GM12874 (cell line): Measurements from ENCODE around the gene TOM1.

Experiments used
- CTCF ChIP-seq: IDR thresholded peaks from 2 replicates; pipeline ENCODE4 v1.5.1; 2011; ENCODE audit warnings: low read depth, mild to moderate bottlenecking, control low read depth, low read length, moderate library complexity; ENCODE audit not compliant: insufficient read depth

TOM1 gene

GRCh38 chr22:35348703-35349102 lies 49.0 kb downstream of the TOM1 start:
- TF ChIP-seq CTCF = no peak

DNA sequence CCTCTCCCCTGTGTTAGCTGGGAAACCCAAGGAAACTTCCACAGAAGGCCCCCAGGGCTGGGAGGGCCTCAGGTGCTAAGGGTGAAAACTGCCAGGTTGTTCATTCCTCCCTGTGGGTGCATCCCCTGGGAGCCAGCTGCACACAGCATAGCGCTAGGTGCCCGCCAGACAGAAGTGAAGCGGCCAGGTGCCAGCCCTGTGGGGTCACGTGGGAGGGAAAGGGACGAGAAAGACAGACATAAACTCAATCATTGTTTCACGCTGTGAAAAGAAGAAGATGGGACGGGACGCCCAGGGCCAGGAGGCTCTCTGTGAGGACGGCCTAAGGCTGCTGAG lies 49.6 kb downstream of the TOM1 start:
- TF ChIP-seq CTCF = no peak

- no peak for TF ChIP-seq CTCF
These were observed 50.2 kb downstream of the TOM1 start for GRCh38 chr22:35349704-35350538.

DNA sequence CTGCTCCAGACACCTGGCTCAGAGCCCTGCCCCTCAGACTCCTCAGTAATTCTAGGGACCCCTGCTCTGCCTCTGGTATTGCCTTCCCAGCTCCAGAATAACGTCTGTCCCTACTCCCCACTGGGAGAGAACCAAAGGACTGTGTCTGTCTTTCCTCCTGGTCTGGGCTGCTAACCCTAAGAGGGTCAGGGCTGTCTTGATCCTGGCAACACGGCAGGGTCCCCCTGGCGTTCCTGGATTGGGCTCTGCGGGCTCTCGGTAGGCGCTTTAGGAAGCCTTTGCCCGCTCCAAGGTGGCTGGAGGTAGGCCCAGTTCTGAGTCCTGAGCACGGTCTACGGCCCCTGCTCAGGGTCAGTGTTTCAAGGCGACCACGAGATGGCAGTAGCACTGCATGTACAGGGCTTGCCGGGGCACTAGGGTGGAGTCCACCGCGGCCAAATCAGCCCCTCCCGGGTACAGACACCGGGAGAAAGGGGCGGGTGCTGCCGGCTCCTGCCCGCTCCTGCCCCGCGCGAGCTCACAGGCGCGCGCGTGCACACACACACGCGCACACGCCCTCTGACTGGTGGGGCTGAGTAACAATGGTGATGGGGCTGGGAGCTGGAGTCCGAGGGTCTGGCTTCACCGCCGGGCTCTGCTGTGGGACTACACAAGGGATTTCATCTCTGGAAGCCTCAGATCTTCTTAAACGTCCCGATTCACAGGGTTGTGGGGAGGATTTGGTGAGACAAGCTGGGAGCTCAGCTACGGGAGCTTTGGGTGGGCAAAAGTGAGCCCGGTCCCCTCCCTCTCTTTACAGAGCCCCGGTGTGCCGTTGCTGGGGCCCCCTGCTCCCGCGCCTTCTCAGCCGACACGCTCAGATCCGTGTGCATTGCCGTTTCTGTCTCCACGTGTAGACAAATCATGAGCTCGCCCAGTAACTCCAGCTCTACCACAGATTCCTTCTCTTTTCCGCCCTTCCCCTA lies 51.1 kb downstream of the TOM1 start:
- TF ChIP-seq CTCF = peak; percentile 83

- peak; percentile 36; the same call in 1 of the 2 replicates for TF ChIP-seq CTCF
These were observed 52.8 kb downstream of the TOM1 start for GRCh38 chr22:35352214-35353111.

- no peak for TF ChIP-seq CTCF
These were observed 53.6 kb downstream of the TOM1 start for GRCh38 chr22:35353318-35353717.
